SK-N-SH (cell line): ENCODE data around the gene PAX2. TPM values are rescaled to one million over a fixed set of nuclear protein-coding genes. Genes with fewer than 3 reads are reported as not detected.
A peak's percentile ranks its signal among the peaks of the same experiment; 100 is the strongest.

ENCODE experiments used
- CTCF ChIA-PET: fragments of 300-600, 350-600 bp; formaldehyde crosslinking; extraction: SDS; loops from one replicate; lab custom pipeline; 2021; lab: Yijun Ruan, JAX
- POLR2A ChIA-PET: fragments of 350-600 bp; sonication (Branson Sonifier 250); formaldehyde crosslinking; extraction: SDS; loops from one replicate; lab custom pipeline; 2020; ENCODE audit warnings: antibody characterized with exemption, inconsistent platforms; lab: Yijun Ruan, JAX
- DNase-seq: peaks from one replicate; pipeline ENCODE4 v3.0.0; 2012
- H2AFZ ChIP-seq: fragments of 200-600 bp; sonication (generic); 2 replicates; pipeline ENCODE4 v1.8.1; 2016; ENCODE audit warnings: antibody characterized with exemption, mild to moderate bottlenecking, low read depth
- H3F3A ChIP-seq: fragments of 200-600 bp; sonication (generic); replicated peaks from 2 replicates; pipeline ENCODE3; 2016; ENCODE audit warnings: antibody characterized with exemption, mild to moderate bottlenecking; ENCODE audit not compliant: insufficient read depth
- H3K27ac ChIP-seq, 2 experiments: fragments of 200-500 bp in 1 of 2; fragments of 200-600 bp in 1 of 2; sonication (Bioruptor generic) in 1 of 2; sonication (generic), shearing (Covaris generic) in 1 of 2; 2 replicates each; pipeline versions ENCODE4 v1.5.1 to v1.6.1; 2014 to 2016; ENCODE audit warnings: low read depth in 2 of 2, inconsistent platforms in 1 of 2, low read length in 1 of 2, mild to moderate bottlenecking in 1 of 2, mixed read lengths in 1 of 2
- H3K27me3 ChIP-seq: fragments of 200-600 bp; sonication (generic), shearing (Covaris generic); 2 replicates; pipeline ENCODE4 v1.6.1; 2016; ENCODE audit warnings: mixed run types; ENCODE audit not compliant: insufficient read depth
- H3K36me3 ChIP-seq, 2 experiments: fragments of 200-500 bp in 1 of 2; fragments of 200-600 bp in 1 of 2; sonication (Bioruptor generic) in 1 of 2; sonication (generic) in 1 of 2; replicated peaks in 1 of 2; 2 replicates each; pipeline versions ENCODE3 to v1.5.1; 2014 to 2016; ENCODE audit warnings: low read length in 1 of 2, mild to moderate bottlenecking in 1 of 2; ENCODE audit not compliant: insufficient read depth in 2 of 2, control insufficient read depth in 1 of 2
- H3K4me1 ChIP-seq, 2 experiments: fragments of 200-500 bp in 1 of 2; fragments of 200-600 bp in 1 of 2; sonication (Bioruptor generic) in 1 of 2; sonication (generic), shearing (Covaris generic) in 1 of 2; 2 replicates each; pipeline versions ENCODE4 v1.5.1 to v1.6.1; 2014 to 2016; ENCODE audit warnings: low read depth in 1 of 2, low read length in 1 of 2, mixed run types in 1 of 2; ENCODE audit not compliant: insufficient read depth in 2 of 2, control insufficient read depth in 1 of 2
- H3K4me2 ChIP-seq: fragments of 200-600 bp; sonication (generic), shearing (Covaris generic); 2 replicates; pipeline ENCODE4 v1.6.1; 2017; ENCODE audit warnings: mixed run types
- H3K4me3 ChIP-seq, 2 experiments: fragments of 200-500 bp in 1 of 2; fragments of 200-600 bp in 1 of 2; sonication (Bioruptor generic) in 1 of 2; sonication (generic), shearing (Covaris generic) in 1 of 2; 2 replicates each; pipeline versions ENCODE4 v1.5.1 to v1.8.1; 2014 to 2016; ENCODE audit warnings: low read depth in 2 of 2, inconsistent platforms in 1 of 2, low read length in 1 of 2, mild to moderate bottlenecking in 1 of 2, mixed read lengths in 1 of 2, moderate library complexity in 1 of 2
- H3K79me2 ChIP-seq: fragments of 200-600 bp; sonication (generic); 2 replicates; pipeline ENCODE4 v1.8.1; 2017; ENCODE audit warnings: mild to moderate bottlenecking; ENCODE audit not compliant: insufficient read depth
- H3K9ac ChIP-seq: fragments of 200-600 bp; sonication (generic); 2 replicates; pipeline ENCODE4 v1.6.1; 2017; ENCODE audit warnings: mixed run types
- H3K9me2 ChIP-seq: fragments of 200-600 bp; sonication (generic); 2 replicates; pipeline ENCODE4 v1.6.1; 2017; ENCODE audit warnings: mixed run types
- H3K9me3 ChIP-seq: fragments of 200-600 bp; sonication (generic); 2 replicates; pipeline ENCODE4 v1.6.1; 2017; ENCODE audit warnings: mixed run types, mild to moderate bottlenecking, moderate library complexity
- H4K20me1 ChIP-seq: fragments of 200-600 bp; sonication (generic); 2 replicates; pipeline ENCODE4 v1.6.1; 2017; ENCODE audit warnings: mild to moderate bottlenecking, mixed run types; ENCODE audit not compliant: insufficient read depth
- CHD2 ChIP-seq: fragments of 150-350 bp; IDR thresholded peaks from 2 replicates; pipeline ENCODE4 v1.6.1; 2018; ENCODE audit warnings: low read length; ENCODE audit not compliant: partially characterized antibody
- CTCF ChIP-seq: fragments of 200-600 bp; sonication (generic); IDR thresholded peaks from 2 replicates; pipeline ENCODE4 v1.6.1; 2017; ENCODE audit warnings: antibody characterized with exemption, mild to moderate bottlenecking, moderate library complexity
- FOXJ3 ChIP-seq: sonication (generic); formaldehyde crosslinking; IDR thresholded peaks from 2 replicates; pipeline ENCODE4 v1.5.1; 2020; ENCODE audit warnings: mild to moderate bottlenecking, missing genetic modification reagents
- MEF2A ChIP-seq: IDR thresholded peaks from 2 replicates; pipeline ENCODE4 v1.4.0; 2012; ENCODE audit warnings: low read depth, borderline replicate concordance
- MXI1 ChIP-seq: IDR thresholded peaks from 2 replicates; pipeline ENCODE4 v1.6.1; 2012; ENCODE audit warnings: mild to moderate bottlenecking, low read depth, low read length, improper control_type of control experiment
- RAD21 ChIP-seq: IDR thresholded peaks from 2 replicates; pipeline ENCODE4 v1.6.1; 2012; ENCODE audit warnings: mild to moderate bottlenecking, low read length
- RCOR1 ChIP-seq: fragments of 150-350 bp; IDR thresholded peaks from 2 replicates; pipeline ENCODE4 v1.6.1; 2017; ENCODE audit warnings: antibody characterized with exemption, low read length
- SMC3 ChIP-seq: IDR thresholded peaks from 2 replicates; pipeline ENCODE4 v1.6.1; 2012; ENCODE audit warnings: low read depth, low read length, improper control_type of control experiment
- TEAD4 ChIP-seq: IDR thresholded peaks from 2 replicates; pipeline ENCODE4 v1.4.0; 2012; ENCODE audit warnings: mild to moderate bottlenecking, borderline replicate concordance; ENCODE audit not compliant: insufficient read depth
- YY1 ChIP-seq: IDR thresholded peaks from 2 replicates; pipeline ENCODE4 v1.4.0; 2012; ENCODE audit warnings: low read depth, mild to moderate bottlenecking
- WGBS: methylation state at CpG from one replicate; pipeline ENCODE4 v1.1.6; 2017; ENCODE audit warnings: low lambda C conversion rate; 5-methylcytosine and 5-hydroxymethylcytosine counted together
- polyA plus RNA-seq, 3 experiments: library from polyadenylated mRNA; depleted of rRNA; stranded (reverse); fragments of >200 nt; gene quantifications; 2 replicates each; pipeline ENCODE4 v1.2.3, GENCODE V29; 2012
- TF ChIP-seq, protein P1 (sequence below): fragments of 150-350 bp; IDR thresholded peaks from 2 replicates; pipeline ENCODE4 v1.6.1; 2017; ENCODE audit warnings: antibody characterized with exemption, low read length, low read depth, borderline replicate concordance

Gene PAX2
- polyA plus RNA-seq, 1 of the 3 experiments (the other 2 are of a cell fraction), result not detected

DNA sequence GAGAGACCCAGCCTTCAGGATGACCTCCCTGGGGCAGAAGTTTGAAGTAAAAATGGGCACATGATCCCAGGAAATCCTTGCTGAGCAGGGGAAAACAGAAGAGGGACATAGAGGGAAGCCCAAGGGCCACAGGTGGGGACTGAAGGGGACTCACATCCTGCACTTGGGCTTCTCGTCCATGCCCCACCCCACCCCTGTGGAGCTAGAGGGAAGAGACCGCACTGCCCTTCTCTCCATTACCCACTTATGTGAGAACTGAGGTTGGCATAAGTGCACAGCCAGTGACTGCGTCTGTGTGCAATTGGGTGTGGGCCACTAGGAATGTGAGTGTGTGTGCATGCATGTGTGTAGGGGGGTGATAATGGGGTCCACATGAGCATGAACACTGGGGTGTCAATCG, 124.0 kb downstream of the PAX2 start:
- H3K27ac ChIP-seq, result no peak overlapping the region
- H3K79me2 ChIP-seq, result no peaks in the 10 kb centered on the region
- no peaks in the 10 kb centered on the region; a peak in 2 of 4 replicates for H3K4me1 ChIP-seq
- ChIA-PET POLR2A (no interaction called here), CTCF (interaction anchor here (0.7 to 15.7 kb wide), 5 partner anchors 9 to 307 kb away, joined by 3 to 267 read pairs (median 11); partner anchors contain the start of gene PAX2)
- H3K4me3 ChIP-seq, result no peak overlapping the region
- no peaks in the 10 kb centered on the region for H3K9me3 ChIP-seq
- WGBS, result 78% methylated on average over 3 of the region's 4 CpGs
- H3K9me2 ChIP-seq, result no peaks in the 10 kb centered on the region
- H3K36me3 ChIP-seq, result no peaks in the 10 kb centered on the region
- no peaks in the 10 kb centered on the region for H3K27me3 ChIP-seq
- H3K4me2 ChIP-seq, result no peak overlapping the region
- H2AFZ ChIP-seq, result no peak overlapping the region
- H3F3A ChIP-seq, result no peaks in the 10 kb centered on the region
- no peak overlapping the region for H3K9ac ChIP-seq
- TF ChIP-seq SMC3 (no peak), MXI1 (no peak), CHD2 (no peak), MEF2A (no peak)
- DNase-seq, result no peak
- no peaks in the 10 kb centered on the region for H4K20me1 ChIP-seq

DNA sequence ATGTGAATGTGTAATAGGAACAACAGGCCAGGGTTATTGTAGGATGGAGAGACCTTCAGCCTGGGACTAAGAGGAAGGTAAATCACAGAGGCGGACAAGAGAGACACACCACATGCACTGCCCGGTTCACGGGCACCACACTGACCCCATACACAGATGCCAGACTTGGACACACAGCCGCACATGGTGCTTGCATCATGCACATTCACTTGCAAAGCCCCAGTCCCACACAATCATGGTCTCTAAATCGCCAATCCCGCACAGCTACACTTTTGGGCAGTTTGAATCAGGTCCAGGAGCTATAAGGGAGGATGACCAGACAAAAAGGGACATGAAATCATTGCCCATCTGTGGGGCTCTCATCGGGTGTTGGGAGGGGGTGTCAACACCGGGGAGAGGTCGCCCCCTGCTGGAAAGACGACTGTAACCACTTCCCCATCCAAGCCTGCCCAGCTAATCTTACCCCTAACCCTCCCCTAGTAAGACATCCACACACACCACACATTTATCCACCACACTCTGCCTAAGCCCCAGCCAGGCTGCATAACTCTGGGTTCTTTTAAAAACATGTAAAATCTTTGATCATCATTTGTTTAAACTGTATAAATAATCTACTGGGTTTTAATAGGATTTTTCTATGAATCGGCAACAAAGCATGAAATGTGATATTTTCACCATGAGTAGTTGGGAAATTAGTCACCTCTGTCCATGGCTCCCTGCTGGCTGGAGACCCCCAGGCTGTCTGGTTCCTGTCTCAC, 126.8 kb downstream of the PAX2 start:
- POLR2A ChIA-PET, result no interaction called here
- H3K9me3 ChIP-seq, result no peaks in the 10 kb centered on the region
- peak; percentile 63; the same call in 1 of the 2 replicates for TF ChIP-seq SMC3
- TF ChIP-seq RCOR1, result no peak
- TF ChIP-seq YY1, result no peak
- TF ChIP-seq, protein P1, sequence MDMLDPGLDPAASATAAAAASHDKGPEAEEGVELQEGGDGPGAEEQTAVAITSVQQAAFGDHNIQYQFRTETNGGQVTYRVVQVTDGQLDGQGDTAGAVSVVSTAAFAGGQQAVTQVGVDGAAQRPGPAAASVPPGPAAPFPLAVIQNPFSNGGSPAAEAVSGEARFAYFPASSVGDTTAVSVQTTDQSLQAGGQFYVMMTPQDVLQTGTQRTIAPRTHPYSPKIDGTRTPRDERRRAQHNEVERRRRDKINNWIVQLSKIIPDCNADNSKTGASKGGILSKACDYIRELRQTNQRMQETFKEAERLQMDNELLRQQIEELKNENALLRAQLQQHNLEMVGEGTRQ, result no peak
- peak; percentile 68 for TF ChIP-seq CTCF
- TF ChIP-seq TEAD4, result no peak
- no peak for TF ChIP-seq FOXJ3
- no peak for TF ChIP-seq MXI1
- peak; percentile 80 for TF ChIP-seq RAD21
- TF ChIP-seq, all 33 proteins: peak for 3
- H3K4me2 ChIP-seq, result no peak overlapping the region
- H3K4me1 ChIP-seq, result no peaks in the 10 kb centered on the region; a peak in 2 of 4 replicates
- H3K36me3 ChIP-seq, result no peaks in the 10 kb centered on the region
- 49% methylated on average over 9 of the region's 11 CpGs for WGBS
- H3K9me2 ChIP-seq, result no peaks in the 10 kb centered on the region
- no peak overlapping the region for H3K9ac ChIP-seq
- H4K20me1 ChIP-seq, result no peaks in the 10 kb centered on the region
- no peak overlapping the region for H2AFZ ChIP-seq
- CTCF ChIA-PET, result interaction anchor here (0.6 to 15.7 kb wide), 45 partner anchors 9 to 434 kb away, joined by 3 to 267 read pairs (median 5); partner anchors contain the start of gene PAX2
- no peak overlapping the region; a peak in 1 of 4 replicates for H3K4me3 ChIP-seq
- H3F3A ChIP-seq, result no peaks in the 10 kb centered on the region
- peak; percentile 91 for DNase-seq
- H3K79me2 ChIP-seq, result no peaks in the 10 kb centered on the region
- 0 out of 4 replicates have a peak overlapping the region, but pooled peaks of 1 of the 2 experiments have one; percentile 7 for H3K27ac ChIP-seq
- H3K27me3 ChIP-seq, result no peaks in the 10 kb centered on the region
